HG03280 (cell line): ENCODE data around the gene CNIH3.
"Not testable (repeated sequence)": the region's sequence is repeated elsewhere in the genome, so short reads cannot be mapped to it uniquely, and the experiment has no call there.

Source experiments
- ATAC-seq: cut with Tn5 transposase; IDR thresholded peaks from one replicate; pipeline ENCODE4 v1.9.1; 2021; ENCODE audit warnings: mild to moderate bottlenecking, moderate library complexity; ENCODE audit not compliant: unreplicated experiment

Gene CNIH3

DNA sequence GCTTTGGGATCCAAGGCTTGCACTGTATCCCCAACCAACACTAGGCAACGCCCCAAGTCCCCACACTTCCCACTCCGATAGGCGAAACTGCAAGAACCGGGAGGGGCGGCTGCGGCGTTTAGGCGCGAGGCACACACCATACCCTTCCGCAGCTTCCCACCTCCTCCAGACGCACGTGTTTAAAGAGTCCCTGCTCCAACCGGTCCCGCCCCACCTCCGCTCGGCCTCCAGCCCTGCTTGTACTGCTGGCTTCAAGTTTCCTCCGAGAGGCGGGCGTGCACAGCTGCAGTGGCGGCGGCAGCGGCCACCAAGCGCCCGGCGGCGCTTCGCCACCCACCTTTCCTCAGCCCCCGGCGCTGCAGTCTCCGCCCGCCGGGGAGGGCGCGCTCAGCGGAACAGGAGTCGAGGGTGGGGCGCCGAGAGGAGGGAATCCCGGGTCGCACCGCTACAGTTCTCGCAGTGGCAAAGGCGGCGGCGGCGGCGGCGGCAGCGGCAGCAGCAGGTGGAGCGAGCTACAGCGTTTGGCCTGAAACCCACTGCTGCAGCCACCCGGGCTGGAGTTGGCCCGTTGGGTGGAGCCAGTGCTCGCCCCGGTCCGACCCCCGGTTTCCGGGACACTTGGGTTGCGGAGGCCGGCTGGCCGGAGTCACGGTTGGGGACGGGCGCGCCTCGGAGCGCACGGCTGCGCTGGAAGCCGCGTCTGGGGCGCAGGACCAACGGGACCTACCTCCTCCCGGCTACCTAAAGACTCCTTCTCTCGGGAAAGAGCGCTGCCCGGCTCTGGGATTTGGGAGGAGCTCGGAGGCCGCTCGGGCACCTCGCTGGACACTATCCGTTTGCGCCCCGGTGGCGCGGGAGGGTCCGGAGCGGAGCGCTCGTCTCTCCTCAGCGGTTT is at the start of gene CNIH3:
Gene CNIH3 (plus strand): TSS at position 457 of the 895 bp plus-strand sequence. CDS start 858 bp downstream, outside the sequence.
- no peak for ATAC-seq

DNA sequence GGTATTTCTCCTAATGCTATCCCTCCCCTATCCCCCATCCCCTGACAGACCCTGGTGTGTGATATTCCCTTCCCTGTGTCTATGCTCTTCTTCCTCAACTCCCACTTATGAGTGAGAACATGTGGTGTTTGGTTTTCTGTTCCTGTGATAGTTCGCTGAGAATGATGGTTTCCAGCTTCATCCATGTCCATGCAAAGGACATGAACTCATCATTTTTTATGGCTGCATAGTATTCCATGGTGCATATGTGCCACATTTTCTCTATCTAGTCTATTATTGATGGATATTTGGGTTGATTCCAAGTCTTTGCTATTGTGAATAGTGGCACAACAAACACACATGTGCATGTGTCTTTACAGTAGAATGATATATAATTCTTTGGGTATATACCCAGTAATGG is 49.6 kb upstream of the CNIH3 start:
- not testable (repeated sequence) for ATAC-seq

DNA sequence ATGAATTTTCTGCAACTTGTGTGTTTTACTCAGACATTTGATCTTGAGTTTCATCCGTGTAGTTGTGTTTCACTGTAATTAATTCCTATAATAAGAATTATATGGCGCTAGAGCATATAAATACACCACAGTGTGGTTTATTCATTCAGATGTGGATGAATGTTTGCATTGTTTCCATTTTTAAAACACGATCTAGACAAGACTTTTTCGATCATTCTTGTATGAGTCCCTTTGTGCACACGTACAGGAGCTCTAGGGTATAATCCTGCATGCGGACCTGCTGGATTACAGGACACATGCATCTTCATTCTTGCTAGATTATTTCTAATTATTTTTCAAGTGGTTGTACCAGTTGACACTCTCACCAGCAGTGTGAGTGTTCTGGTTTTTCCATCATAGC is 46.8 kb upstream of the CNIH3 start:
- ATAC-seq = no peak

DNA sequence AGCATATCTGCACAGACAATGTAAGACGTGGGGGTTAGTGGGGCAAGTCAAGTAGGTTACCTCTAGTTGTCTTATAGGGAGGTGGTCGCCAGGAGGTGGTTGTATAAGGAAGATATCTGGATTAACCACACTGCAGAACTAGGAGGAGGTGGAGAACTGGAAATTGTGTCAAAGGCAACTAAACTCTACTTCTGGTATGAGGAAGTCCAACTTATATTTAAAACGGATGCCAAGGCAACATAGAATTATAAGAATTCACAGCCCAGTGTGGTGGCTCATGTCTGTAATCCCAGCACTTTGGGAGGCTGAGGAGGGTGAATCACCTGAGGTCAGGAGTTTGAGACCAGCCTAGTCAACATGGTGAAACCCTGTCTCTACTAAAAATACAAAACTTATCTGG is 44.1 kb upstream of the CNIH3 start:
- not testable (repeated sequence) for ATAC-seq

DNA sequence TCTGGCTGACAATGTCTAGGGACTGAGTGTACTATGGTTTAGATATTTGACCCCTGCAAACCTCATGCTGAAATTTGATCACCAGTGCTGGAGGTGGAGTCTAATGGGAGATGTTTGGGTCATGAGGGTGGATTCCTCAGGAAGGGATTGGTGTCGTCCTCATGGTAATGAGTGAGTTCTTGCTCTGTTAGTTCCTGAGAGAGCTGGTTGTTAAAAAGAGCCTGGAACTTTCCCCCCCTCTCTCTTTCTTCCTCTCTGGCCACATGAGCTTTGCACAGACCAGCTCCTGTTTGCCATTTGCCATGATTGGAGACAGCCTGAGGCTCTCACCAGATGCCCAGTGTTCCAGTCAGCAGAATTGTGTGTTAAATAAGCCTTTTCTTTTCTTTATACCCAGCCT is 36.6 kb upstream of the CNIH3 start:
- ATAC-seq = no peak

DNA sequence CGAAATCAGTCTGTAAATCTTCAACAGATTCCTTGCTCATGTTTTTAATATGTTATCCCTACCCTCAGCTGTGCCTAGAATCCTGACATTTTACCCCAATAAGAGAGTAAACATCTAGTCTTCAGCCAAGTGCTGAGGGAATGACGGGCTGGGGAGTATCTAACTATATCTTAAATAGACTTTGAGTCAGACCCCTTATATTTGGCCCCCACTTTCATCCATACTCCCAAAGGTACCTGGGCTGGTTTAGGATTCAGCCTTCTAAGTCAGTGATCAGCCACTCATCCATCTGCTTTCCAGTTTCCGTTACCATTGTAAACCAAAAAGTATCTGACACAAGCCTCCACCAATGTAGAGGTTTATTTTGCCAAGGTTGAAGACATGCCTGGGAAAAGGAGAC is 36.1 kb upstream of the CNIH3 start:
- no peak for ATAC-seq

DNA sequence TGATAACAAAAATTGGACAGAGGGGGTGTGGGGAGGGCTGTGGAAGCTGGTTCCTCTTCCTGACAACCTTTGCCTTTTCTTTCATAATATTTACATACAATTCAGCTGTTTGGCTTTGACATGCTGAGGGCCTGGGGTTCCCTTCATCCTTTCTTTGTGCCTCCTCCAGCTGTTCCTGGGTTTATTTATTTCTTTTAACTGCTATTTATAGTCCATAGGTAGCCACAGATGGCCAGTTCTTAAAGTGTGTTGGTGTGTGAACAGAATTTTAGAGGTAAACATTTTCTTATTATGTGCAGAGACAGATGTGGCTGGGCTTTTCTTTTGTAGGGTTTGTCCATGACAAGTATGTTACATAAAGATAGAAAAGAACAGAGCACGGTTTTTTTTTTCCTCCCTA is 34.1 kb upstream of the CNIH3 start:
- ATAC-seq = no peak

DNA sequence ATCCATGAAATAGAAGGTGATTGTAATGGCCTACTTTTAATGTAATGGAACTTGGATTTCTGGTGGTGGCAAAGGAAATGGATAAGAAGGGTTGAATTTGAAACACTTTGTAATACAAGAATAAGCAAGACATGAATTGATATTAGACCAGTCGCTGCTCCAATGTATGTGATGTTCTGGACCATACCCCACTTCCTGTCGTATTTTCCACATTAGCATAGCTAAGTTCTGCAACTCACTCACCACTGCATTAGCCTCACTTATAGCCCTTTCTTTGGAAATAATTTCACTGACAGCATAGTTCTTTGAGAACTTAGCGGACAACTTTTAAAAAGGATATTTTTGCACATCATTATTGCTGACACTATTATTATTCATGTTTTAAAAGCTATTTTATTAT is 32.3 kb upstream of the CNIH3 start:
- ATAC-seq = no peak

DNA sequence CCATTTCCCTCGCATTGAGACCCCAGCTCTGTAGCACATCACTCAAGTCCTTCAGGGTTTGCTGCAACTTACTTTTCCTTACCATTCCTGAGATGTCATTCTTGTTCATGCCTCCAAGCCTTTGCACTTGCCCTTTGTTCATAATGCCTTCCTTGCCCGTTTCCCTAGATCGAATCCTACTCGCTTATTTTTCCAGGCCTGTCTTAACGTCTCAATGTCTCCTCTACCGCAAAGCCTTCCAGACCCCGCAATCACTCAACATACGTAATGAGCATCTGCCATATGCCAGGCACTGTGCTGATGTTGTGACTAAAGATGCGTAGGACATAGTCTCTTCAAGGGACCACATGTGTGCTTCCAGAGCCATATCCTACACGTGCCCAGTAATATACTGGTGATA is 31.1 kb upstream of the CNIH3 start:
- no peak for ATAC-seq

DNA sequence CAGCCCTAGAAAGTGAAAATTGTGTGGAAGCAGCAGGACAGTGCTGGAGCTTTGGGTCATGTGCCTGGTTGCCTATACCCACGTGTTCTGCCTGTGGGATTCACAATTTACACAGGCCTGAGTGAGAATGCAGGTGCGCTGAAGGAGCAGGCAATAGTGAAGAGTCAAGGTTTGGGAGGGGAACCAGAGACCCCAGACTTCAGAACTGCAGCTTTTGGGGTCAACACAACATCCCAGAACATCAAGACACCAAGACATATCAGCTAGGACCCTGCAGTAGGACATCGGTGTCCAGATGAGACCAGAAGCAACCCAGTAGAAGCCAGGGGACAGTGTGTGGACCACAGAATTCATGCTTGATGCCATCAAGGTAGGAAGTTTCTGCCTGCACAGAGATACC is 29.1 kb upstream of the CNIH3 start:
- ATAC-seq = no peak

DNA sequence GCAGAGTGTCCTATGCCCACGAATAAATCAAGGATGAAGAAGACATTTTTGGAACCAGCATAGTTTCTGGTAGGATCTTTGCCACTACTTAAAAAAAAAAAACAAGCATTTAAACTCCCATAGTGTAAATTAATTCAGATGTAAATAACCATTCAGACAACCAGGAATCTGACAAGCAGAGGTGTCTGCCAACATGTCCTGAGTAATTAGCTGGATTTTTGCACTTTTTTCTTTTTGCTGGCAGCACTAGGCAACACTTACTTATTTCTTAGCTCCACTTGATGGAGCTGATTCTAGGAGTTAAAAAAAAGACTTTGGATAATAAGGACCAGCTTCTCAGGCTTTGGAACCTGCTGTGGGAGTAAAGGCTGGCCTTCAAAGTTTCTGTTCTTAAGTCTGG is 27.6 kb upstream of the CNIH3 start:
- no peak for ATAC-seq

DNA sequence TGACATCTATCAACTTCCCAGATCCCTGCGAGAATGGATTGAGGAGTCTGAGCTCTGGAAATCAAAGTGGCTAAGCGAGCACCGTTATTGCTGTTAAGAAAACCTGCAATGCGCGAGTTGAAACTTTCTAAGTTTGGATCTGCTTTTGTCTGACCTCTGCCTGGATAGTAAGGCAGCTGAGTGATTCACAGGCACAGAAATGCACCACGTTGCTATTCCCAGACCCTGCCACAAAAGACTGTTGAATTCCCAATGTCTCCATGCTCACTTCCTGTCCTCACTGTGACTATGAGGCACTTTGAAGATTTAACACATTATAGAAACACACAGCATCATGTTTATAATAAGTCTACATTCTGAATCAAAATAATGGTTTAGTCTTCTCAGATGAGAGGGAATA is 27.1 kb upstream of the CNIH3 start:
- ATAC-seq = no peak

DNA sequence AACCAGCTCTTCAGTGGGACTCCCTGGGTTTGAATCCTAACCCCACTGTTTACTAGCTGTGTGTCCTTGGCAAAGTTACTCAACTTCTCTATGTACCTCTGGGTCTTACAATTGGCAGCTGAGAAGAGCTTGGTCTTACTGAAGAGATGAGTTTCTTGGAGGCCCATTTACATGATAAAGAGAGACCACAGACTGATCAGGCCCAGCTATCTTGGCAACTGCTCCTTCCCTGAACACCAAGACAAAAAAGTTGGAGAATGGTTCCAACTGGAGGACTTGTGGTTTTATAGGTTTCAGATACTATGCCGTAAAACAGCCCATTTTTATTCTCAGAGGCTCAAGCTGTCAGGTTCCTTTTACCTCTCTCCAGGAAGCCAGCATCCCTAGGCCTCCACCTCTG is 24.8 kb upstream of the CNIH3 start:
- ATAC-seq = no peak

DNA sequence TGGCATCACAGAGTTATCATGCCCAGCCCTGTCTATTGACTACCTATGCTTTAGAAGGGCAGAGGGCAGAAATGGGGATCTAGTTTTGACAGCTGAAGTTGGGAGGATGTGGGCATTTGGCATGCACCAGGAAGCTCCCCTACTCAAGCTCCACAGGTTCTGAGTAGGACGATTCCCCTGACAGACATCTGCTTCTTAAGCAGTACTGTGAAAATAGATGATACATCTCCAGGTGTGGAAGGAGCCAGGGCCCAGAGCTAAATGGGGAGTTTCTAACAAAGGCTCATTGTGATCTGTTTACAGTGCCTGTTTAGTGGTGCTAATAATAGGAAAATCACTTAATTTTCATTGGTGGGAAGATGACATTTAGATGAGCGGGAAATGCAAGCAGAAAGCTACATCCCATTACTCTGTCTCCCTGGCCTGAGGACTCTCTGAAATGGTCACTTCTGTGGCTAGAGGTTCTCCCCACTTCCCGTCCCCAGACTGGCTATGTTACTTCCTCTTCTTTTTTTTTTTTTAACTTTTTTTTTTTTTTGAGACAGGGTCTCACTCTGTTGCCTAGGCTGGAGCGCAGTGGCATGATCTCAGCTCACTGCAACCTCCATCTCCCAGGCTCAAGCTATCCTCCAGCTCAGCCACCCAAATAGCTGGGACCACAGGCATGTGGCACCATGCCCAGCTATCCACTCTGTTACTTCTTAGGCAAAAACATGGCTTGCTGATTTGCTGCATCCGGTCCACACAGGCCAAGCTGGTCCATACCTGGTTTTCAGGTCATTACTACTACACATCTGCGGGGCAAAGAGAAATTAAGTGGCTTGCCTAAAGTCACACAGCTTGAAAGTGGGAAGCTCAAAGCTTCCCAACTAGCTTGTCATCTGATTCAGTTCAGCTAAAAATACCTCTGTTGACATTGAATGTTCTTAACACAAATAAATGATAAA is 23.2 kb upstream of the CNIH3 start:
- no peak for ATAC-seq

DNA sequence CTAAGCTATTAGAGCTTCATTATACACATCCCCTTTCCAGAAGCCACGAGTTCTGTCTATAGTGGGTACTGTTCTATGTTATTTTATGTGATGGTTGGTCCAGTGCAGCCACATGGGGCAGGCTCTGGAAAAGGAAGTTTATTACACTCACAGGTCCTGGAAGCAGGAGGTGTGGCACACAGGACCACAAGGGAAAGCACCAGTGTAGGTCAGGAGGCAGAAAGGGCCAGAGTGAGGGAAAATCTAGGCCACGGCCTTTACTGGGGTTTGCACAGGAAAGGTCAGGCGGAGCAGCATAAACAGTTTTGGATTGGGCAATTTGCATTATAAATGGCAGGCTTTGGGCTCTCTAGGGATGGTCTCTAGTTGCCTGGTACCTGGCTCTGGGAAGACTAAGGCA is 21.8 kb upstream of the CNIH3 start:
- no peak for ATAC-seq

DNA sequence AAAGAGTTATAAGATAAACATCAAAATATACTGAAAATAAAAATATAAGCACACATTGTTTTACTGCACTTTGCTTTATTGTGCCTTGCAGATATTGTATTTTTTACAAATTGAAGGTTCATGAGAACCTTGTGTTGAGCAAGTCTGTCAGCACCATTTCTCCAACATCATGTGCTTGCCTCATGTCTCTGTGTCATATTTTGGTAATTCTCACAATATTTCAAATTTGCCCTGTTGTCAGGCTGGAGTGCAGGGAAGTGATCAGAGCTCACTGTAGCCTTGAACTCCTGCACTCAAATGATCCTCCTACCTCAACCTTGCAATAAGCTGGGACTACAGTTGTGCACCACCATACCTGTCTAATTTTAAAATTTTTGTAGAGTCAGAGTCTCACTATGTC is 21.3 kb upstream of the CNIH3 start:
- ATAC-seq = no peak

DNA sequence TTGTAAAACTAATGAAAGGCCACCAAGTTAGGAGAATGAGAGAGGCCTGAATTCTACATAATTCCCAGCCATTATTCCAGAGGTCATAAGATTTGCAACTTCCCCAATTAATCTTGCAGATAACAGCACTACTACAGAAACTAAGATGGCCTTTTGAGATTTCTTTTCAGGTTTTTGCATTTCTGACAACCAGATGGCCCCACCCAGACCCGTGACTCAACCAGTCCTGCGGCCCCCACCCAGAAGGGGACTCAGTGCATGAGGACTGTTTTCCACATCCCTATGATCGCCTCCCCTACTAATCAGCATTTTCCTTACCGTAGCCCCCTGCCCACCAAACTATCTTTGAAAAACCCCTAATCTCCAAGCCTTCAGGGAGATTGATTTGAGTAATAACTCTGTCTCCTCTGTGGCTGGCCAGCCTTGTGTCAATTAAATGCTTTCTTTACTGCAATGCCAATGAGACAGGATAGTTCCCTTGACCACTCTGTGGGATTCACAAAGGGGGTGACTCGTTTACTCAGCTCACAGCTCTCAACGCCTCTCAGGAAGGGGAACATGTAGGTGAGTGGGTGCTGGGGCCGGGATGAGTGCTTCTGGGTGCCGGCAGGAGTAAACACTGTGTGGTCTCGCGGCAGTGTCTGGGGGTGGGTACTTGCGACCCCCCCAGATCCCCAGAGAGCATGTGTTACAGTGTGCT is 10.5 kb upstream of the CNIH3 start:
- ATAC-seq = no peak

DNA sequence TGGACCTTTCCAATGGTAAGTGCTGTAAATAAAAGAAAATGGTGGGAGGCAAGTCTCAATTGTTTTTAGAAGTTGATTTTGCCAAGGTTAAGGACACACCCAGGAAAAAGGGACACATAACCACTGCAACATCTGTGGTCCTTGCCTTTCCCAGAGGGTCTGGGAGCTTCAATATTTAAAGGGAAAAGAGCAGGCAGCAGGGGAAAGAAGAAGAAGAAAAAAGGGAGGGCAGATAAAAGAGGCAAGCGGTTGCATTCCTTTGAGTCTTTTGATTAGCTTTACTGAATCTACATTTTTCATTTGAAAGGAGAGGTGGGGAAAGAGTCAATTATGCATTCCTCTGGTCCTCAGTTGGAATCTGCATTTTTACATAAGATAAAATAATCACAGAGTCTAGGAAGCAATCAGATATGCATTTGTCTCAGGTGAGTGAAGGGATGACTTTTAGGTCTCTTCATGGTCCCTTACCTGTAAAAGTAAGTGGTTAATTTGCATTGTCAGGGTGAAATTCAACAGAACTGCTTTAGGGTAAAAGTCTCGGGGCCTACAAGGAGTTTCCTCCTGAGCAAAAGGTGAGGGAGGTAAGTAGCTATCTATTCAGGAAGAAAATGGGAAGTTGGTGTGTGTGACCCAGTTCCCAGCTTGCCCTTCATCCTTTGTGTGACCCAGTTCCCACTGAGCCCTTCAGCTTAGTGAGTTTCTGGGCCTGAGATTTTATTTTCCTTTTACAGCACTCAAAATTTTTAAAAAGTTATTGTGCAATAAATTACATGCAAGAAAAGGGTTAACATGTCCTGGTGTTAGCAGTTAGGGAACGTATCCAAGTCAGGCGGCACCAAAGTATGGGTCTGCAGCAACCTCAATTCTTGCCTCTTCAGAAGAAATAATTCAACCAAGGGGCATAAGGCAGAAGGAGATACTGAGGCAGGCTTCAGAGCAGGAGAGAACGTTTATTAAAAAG is 8.6 kb upstream of the CNIH3 start:
- ATAC-seq = no peak

DNA sequence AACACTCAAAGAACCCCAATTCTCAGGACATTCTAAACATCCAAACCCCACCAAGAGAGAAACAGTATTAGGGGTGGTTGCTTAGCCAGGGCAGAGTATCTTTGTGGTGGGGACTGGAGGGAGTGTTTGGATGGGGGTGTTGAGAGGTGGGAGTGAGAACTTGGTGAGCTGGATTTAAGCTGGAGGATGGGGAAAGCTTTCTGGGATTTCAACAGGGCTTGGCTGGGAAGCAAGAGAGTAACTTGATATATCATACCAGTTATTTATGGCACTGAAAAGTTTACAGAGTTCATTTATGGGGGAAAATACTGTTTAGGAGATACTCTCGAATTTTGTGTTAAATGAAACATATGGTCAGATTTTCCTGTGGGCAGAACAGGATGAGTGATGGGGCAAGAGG is 6.8 kb upstream of the CNIH3 start:
- ATAC-seq = no peak

DNA sequence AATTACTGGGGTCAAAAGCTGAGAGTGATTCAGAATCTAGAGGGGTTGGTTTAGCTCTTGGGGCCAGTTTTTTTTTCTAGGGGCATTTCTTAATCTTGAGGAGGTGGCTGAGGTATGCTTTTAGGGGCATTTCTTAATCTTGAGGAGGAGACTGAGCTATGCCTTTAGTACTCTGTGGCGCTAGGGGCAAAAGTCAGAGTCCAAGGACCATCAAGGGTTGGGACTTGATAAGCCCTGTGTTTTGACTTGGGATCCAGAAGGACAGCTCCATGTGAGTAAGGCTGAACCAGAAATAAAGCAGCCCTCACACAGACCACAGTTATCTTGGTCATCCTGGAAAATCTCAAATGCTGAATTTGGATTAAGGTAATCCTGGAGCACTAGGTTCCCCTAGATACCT is 3.9 kb upstream of the CNIH3 start:
- no peak for ATAC-seq
